GM23338 (cell line): ENCODE measurements around the gene VAV3.
A peak's percentile ranks its signal among the peaks of the same experiment; 100 is the strongest.

Experiments used
- EZH2 ChIP-seq: fragments of 200-600 bp; sonication (generic); IDR thresholded peaks from one replicate; pipeline ENCODE4 v1.8.0; 2017; ENCODE audit warnings: antibody characterized with exemption, mild to moderate bottlenecking, low read depth; ENCODE audit not compliant: unreplicated experiment
- EZH2phosphoT487 ChIP-seq: fragments of 200-600 bp; sonication (generic); IDR thresholded peaks from one replicate; pipeline ENCODE4 v1.8.1; 2018; ENCODE audit warnings: antibody characterized with exemption; ENCODE audit not compliant: unreplicated experiment
- POLR2AphosphoS5 ChIP-seq: IDR thresholded peaks from 2 replicates; pipeline ENCODE4 v1.6.1; 2016; ENCODE audit warnings: antibody characterized with exemption, low read depth
- ZNF331 ChIP-seq: fragments of 250-450 bp; sonication (Bioruptor Pico); IDR thresholded peaks from 2 replicates; pipeline ENCODE4 v1.5.0; 2020; ENCODE audit warnings: low read depth, mild to moderate bottlenecking, moderate library complexity
- TF ChIP-seq, protein P1 (sequence below), 2 experiments: fragments of 200-600 bp in 1 of 2; sonication (generic) in 1 of 2; conservative IDR thresholded peaks; 2 replicates each; pipeline versions ENCODE4 v1.5.1 to v1.6.1; 2016 to 2017; ENCODE audit warnings: antibody characterized with exemption in 2 of 2, low read depth in 2 of 2, mild to moderate bottlenecking in 2 of 2, moderate library complexity in 1 of 2
- TF ChIP-seq, protein P2 (sequence below): IDR thresholded peaks from one replicate; pipeline ENCODE4 v1.6.1; 2018; ENCODE audit warnings: antibody characterized with exemption; ENCODE audit not compliant: unreplicated experiment
- TF ChIP-seq, protein P3 (sequence below): IDR thresholded peaks from 2 replicates; pipeline ENCODE4 v1.6.1; 2016; ENCODE audit warnings: antibody characterized with exemption

DNA sequence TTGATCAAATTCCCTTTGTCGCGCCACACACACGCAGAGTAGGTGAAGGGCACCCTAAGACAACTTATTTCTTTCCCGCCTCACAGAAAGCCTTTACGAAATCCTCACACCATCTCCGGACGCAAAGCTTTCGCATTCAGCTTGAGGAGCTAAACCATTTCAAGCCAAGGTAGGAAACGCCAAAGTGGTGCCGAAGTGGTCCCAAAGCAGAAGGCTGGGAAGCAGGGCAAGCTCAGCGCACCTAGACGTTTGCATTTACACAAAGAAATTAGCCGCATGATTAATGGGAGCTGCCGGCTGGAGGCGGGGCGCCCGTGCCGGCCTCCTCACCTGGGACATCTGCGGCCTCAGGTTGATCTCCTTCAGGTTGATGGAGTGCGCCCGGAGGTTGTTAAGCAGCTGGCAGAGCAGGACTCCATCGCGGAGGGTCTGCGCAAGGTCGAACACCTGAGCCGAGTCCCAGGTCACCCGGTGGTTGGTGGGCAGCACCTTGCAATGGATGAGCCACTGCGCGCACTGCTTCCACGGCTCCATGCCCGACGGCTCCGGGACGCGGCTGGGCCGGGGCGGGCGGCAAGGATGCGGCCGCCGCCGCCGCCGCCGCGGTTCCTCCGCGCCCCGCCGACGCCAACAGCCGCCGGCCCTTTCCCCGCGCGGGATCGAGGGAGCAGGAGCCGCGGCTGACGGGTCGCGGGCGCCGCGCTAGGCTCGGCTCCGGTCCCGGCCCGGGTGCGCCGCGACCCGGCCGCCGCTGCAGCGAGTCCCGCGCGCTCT is 457 bp downstream of the VAV3 start:
- TF ChIP-seq EZH2 = peak; percentile 28
- peak; percentile 25; the same call in 1 of the 2 replicates for TF ChIP-seq POLR2AphosphoS5
- TF ChIP-seq, protein P1, sequence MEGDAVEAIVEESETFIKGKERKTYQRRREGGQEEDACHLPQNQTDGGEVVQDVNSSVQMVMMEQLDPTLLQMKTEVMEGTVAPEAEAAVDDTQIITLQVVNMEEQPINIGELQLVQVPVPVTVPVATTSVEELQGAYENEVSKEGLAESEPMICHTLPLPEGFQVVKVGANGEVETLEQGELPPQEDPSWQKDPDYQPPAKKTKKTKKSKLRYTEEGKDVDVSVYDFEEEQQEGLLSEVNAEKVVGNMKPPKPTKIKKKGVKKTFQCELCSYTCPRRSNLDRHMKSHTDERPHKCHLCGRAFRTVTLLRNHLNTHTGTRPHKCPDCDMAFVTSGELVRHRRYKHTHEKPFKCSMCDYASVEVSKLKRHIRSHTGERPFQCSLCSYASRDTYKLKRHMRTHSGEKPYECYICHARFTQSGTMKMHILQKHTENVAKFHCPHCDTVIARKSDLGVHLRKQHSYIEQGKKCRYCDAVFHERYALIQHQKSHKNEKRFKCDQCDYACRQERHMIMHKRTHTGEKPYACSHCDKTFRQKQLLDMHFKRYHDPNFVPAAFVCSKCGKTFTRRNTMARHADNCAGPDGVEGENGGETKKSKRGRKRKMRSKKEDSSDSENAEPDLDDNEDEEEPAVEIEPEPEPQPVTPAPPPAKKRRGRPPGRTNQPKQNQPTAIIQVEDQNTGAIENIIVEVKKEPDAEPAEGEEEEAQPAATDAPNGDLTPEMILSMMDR (conservative IDR thresholded peaks at IDR 0.05; ENCODE audit: low read depth in 2 of 2) = no peak
- TF ChIP-seq, protein P2, sequence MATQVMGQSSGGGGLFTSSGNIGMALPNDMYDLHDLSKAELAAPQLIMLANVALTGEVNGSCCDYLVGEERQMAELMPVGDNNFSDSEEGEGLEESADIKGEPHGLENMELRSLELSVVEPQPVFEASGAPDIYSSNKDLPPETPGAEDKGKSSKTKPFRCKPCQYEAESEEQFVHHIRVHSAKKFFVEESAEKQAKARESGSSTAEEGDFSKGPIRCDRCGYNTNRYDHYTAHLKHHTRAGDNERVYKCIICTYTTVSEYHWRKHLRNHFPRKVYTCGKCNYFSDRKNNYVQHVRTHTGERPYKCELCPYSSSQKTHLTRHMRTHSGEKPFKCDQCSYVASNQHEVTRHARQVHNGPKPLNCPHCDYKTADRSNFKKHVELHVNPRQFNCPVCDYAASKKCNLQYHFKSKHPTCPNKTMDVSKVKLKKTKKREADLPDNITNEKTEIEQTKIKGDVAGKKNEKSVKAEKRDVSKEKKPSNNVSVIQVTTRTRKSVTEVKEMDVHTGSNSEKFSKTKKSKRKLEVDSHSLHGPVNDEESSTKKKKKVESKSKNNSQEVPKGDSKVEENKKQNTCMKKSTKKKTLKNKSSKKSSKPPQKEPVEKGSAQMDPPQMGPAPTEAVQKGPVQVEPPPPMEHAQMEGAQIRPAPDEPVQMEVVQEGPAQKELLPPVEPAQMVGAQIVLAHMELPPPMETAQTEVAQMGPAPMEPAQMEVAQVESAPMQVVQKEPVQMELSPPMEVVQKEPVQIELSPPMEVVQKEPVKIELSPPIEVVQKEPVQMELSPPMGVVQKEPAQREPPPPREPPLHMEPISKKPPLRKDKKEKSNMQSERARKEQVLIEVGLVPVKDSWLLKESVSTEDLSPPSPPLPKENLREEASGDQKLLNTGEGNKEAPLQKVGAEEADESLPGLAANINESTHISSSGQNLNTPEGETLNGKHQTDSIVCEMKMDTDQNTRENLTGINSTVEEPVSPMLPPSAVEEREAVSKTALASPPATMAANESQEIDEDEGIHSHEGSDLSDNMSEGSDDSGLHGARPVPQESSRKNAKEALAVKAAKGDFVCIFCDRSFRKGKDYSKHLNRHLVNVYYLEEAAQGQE = no peak
- no peak for TF ChIP-seq EZH2phosphoT487
- no peak for TF ChIP-seq ZNF331
- TF ChIP-seq, protein P3, sequence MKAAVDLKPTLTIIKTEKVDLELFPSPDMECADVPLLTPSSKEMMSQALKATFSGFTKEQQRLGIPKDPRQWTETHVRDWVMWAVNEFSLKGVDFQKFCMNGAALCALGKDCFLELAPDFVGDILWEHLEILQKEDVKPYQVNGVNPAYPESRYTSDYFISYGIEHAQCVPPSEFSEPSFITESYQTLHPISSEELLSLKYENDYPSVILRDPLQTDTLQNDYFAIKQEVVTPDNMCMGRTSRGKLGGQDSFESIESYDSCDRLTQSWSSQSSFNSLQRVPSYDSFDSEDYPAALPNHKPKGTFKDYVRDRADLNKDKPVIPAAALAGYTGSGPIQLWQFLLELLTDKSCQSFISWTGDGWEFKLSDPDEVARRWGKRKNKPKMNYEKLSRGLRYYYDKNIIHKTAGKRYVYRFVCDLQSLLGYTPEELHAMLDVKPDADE = no peak
